AG09309 (cell line): Measurements from ENCODE around the gene PIGM.

Experiments used
- DNase-seq: peaks from one replicate; pipeline ENCODE4 v3.0.0-alpha.2; 2010; ENCODE audit warnings: low read depth
- H3K4me3 ChIP-seq: 2 replicates; pipeline ENCODE4 v1.5.1; 2011; ENCODE audit warnings: mild to moderate bottlenecking, low read depth, low read length, moderate library complexity; ENCODE audit not compliant: control insufficient read depth
- CTCF ChIP-seq: IDR thresholded peaks from 2 replicates; pipeline ENCODE4 v1.5.1; 2011; ENCODE audit warnings: mild to moderate bottlenecking, low read depth, low read length, inconsistent platforms; ENCODE audit not compliant: insufficient read depth, control insufficient read depth; ENCODE audit errors: missing control alignments

Gene PIGM

GRCh38 chr1:159986093-159986492 lies 45.7 kb downstream of the PIGM start:
- no peak for DNase-seq
- TF ChIP-seq CTCF = no peak
- no peak overlapping the region for H3K4me3 ChIP-seq

- no peak overlapping the region for H3K4me3 ChIP-seq
- no peak for DNase-seq
- TF ChIP-seq CTCF = no peak
Measured at GRCh38 chr1:159985473-159985872, 46.3 kb downstream of the PIGM start.

GRCh38 chr1:159983681-159984080 lies 48.1 kb downstream of the PIGM start:
- no peak for TF ChIP-seq CTCF
- H3K4me3 ChIP-seq = no peak overlapping the region
- DNase-seq = no peak

GRCh38 chr1:159982280-159982679 lies 49.5 kb downstream of the PIGM start:
- no peak for DNase-seq
- TF ChIP-seq CTCF = no peak
- no peak overlapping the region for H3K4me3 ChIP-seq

GRCh38 chr1:159981351-159982055 lies 50.3 kb downstream of the PIGM start:
- DNase-seq = no peak
- no peak for TF ChIP-seq CTCF
- no peak overlapping the region for H3K4me3 ChIP-seq

- TF ChIP-seq CTCF = no peak
- no peak for DNase-seq
- no peak overlapping the region for H3K4me3 ChIP-seq
Measured at GRCh38 chr1:159980786-159981185, 51.0 kb downstream of the PIGM start.
